GM11168 (cell line): ENCODE data around the gene OSBP2.
"Not testable (repeated sequence)": the region's sequence is repeated elsewhere in the genome, so short reads cannot be mapped to it uniquely, and the experiment has no call there.

Experiments used
- in situ Hi-C: fragments of 300-500 bp; cut with MboI; formaldehyde crosslinking; loops from one replicate; pipeline ENCODE4 v1.12.0; 2022; ENCODE audit warnings: low sequenced_read_pairs; ENCODE audit not compliant: unreplicated experiment

The OSBP2 gene

DNA sequence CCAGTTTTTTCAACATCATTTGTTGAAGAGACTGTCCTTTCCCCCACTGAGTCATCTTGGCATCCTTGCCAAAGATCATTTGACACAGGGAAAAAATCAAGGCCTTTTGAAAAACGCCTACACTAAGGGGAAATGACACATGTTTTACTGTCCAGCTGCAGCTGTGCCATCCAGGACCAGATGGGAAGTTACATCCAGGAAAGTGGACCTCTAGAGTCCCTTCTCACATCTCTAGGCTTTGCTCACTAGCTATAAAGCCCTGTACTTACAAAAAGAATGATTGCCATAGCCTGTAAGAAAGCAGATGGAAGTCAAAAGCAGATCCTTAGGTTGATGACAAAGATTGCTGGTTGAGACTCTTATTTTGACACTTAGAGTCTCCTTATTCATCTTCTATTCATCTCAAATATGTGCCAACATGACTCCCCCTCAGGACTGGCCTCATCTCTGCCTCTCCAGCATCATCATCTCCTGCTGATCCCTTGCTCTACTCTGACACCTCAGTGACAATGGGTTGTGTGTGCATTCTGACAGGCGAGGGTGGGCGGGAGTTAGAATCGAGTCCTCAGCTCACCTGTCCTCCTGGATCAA lies 22.8 kb downstream of the OSBP2 start:
- in situ Hi-C loops: no loop called here

DNA sequence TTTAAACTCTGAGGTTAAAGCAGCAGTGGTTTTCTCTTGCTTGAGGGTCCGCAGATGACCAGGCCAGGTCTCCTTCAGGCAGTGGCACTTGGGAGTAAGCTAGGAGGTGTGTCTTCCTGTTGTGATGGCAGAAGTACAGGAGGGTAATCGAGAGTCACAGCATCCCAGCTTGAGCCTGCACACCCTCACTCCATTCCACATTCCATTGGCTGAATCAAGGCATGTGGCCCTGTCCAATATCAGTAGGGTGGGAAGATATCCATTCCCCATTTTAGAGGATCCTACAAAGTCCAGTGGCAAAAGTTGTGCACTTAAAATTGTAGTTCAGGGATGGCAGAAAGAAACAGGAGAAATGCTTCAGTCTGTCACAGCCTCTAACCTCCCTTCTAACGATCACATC lies 23.3 kb downstream of the OSBP2 start:
- in situ Hi-C loops: no loop called here

DNA sequence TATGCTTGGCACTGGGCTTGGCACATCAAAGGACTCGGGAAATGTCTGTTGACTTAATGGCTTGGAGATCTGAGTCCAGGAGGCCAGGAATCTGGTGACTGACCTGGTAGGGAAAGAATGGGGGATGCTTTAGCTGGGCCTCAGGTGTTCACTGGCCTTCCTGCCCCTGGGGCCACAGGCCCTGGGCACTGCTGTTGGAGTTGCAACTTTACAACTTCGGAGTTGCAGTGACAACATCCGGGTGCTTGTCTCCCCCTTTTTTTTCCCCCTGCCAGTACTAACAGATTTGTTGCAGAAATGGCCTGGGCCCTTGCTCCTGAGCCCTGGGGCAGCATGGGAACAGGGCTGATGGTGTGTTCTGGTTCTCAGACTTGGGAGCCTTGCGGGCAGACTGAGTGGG lies 23.8 kb downstream of the OSBP2 start:
- in situ Hi-C loops: no loop called here

DNA sequence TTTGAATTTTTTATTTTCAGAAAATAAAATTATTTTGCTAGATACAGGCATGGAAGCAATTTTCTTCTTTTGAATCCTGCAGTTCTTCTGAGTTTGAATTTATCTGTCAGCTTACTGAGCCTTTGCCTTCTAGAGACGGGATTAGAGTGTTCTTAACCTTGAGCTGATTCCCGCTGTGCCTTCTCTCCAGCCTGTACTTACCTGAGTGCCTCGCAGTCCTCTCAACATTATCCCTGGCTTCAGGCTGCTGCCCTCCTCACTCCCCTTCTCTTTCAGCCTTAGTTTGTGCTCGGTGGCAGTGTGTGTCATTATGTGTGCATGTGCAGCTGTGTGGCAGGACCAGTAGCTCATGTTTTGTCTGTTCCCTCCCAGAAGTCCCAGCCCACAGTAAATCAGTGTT lies 24.3 kb downstream of the OSBP2 start:
- in situ Hi-C loops: no loop called here

DNA sequence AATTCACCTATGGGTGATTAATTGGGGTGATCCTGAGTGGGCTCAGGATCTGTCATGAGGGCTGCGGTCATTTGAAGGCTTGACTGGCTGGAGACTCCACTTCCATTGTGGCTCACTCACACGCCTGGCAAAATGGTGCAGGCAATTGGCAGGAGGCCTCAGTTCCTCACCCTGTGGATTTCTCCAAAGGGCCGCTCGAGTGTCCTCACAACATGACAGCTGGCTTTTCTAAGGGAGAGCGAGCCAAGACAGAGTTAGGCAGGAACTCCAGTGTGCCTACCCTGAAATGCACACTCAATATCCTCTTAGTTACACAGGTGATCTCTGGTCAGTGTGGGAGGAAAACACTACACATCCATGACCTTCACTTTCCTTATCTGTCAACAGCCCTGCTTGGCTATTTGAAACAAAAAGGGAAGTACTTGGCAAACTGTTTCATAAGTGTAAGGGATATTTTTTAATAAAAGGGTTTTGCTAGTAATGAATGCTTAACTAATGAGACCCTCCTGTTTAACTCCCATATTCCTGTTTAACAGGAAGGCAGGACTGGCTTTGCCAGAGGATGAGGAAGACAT lies 25.7 kb downstream of the OSBP2 start:
- in situ Hi-C loops: no loop called here

DNA sequence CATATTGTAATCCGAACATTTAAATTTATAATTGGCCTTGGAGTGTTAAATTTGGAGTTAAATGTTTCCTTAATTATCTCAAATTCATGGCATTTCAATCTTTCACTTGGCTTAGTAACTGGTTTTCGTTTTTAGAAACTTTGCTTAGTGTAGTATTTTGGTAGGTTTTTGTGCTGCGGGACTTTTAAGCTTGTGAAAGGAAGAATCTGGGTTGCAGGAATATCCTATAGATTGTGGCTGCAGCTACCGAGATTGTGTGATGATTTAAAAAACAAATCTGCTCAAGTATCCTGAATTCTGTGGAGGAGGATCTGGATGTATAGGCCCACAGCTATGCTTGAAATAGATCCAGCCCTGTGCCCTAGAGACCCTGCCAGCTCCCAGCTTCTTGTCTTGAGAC lies 27.1 kb downstream of the OSBP2 start:
- in situ Hi-C loops: no loop called here

DNA sequence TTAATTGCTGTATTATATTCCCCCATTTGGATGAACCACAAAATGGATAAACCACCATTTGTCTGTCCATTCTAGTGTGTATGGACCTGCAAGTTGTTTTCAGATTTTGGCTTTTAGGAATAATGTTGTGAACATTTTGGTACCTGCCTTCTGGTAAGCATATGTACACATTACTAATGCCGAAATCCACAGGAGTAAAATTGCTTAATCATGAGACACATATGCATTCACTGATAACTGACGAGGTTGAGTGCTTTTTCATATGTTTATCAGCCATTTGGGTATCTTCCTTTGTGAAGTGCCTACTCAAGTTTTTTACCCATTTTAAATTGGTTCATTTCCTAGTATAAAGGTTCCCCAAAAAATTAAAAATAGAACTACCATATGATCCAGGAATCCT lies 34.2 kb downstream of the OSBP2 start:
- in situ Hi-C loops: no loop called here

DNA sequence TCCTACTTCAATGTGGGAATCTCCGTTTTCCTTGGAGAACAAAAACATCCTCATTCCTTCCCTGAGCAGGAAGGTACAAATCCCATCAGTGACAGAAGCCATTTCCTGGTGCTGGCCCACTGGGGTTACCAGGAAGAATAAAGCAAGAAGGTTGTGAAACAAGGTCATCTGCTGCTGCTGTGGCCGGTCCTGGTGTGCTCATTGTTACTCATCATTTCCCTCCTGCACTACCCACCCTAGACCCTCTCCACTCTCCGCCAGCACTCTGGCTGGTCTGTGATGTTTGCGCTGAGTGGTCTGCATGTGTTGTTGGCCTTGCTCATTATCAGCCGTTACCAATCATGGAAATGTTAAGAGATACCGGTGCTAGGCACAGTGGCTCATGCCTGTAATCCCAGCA lies 37.0 kb downstream of the OSBP2 start:
- in situ Hi-C loops: no loop called here

DNA sequence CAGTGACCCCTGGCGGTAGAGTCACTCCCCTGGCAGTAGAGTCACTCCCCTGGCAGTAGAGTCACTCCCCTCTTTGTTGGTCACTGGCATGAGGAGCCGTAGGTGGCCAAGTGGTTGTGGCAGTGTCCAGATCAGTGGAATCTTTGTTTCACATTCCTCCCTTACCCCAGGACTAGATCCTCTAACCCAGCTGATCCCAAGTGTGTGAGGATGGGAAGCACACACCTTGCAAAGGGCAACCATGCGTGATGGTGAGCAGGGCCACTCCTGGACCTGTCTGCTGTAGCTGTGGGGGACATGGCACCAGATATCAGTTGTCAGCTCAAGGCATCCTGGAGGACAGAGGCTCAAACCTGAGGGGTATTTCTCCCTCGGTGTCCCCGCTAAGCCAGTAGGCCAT lies 37.8 kb downstream of the OSBP2 start:
- in situ Hi-C loops: no loop called here

DNA sequence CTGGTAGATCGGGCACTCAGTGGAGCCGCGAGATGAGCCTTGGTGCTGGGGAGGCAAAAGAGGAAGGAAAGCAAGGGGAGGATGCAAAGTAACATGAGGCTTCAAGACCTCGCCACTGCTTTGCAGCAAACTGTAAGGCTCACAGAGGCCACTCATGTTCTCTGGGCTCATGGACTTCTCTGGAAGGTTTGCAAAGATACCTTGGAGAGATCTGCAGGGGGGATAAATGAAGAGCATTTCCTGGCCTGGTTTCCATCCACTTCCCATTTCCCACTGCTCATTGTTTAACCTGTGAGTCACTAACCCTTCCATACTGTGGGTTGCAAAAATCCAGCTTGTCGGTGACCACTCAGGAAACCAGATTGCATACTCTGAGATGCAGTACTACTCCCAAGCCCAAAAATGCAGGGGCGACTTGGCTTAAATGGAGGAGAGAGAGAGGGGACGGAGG lies 38.5 kb downstream of the OSBP2 start:
- in situ Hi-C loops: no loop called here

DNA sequence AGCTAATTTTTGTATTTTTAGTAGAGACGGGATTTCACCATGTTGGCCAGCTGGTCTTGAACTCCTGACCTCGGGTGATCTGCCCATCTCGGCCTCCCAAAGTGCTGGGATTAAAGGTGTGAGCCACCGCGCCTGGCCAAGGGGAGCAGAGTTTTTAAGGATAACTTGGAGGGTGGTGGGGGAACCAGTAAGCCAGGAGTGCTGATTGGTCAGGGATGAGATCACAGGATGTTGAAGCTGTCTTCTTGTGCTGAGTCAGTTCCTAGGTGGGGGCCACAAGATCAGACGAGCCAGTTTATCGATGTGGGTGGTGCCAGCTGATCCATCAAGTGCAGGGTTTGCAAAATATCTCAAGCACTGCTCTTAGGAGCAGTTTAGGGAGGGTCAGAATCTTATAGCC lies 45.3 kb downstream of the OSBP2 start:
- in situ Hi-C loops: not testable (repeated sequence)

DNA sequence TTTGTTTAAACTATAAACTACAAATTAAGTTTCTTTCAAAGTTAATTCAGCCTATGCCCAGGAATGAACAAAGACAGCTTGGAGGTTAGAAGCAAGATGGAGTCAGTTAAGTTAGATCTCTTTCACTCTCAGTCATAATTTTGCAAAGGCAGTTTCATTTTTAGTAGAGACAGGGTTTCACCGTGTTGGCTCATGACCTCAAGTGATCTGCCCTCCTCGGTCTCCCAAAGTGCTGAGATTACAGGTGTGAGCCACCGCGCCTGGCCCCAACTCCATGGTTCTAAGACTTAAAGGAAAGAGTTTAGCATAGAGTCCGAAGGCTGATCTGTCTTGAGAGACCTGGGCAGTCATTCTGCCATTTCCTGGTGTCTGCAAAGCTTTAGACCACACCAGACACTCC lies 45.8 kb downstream of the OSBP2 start:
- in situ Hi-C loops: not testable (repeated sequence)

DNA sequence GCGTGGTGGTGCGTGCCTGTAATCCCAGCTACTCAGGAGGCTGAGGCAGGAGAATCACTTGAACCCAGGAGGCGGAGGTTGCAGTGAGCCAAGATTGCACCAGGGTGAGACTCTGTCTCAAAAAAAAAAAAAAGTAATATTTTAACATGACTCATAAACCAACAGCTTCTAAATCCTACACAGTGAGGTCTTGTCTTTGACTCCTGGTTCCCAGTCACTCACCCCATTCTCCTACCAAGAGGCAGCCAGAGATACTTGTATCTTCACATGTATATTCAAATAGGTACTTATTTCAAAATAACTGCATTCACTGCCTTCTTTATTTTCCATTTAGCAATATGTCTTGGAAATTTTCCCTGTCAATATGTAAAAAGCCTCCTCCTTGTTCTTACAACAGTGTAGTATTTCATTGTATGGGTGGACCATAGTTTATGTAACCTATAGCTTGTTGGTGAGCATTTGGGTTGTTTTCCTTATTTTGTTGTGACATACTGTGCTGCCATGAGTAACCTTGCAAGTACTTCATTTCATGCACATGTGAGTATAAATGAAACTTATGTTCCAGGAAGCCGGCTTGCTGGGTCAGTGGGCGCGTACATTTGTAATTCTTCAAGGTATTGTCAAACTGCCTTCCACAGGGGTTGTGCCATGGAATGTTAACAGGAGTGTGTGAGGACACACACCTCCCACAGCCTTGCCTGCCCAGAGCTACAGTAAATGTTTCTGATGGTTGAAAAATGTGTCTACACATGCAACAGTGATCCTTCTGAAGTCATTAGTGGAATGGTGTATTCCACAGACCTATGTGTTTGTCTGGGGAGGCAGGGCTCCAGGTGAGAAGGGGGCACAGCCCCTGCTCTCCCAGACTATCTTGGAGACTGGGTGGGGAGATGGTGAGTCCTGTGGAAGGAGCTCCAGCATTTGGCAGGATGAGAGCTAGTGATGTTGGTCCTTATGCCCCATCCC lies 47.9 kb downstream of the OSBP2 start:
- in situ Hi-C loops: no loop called here

DNA sequence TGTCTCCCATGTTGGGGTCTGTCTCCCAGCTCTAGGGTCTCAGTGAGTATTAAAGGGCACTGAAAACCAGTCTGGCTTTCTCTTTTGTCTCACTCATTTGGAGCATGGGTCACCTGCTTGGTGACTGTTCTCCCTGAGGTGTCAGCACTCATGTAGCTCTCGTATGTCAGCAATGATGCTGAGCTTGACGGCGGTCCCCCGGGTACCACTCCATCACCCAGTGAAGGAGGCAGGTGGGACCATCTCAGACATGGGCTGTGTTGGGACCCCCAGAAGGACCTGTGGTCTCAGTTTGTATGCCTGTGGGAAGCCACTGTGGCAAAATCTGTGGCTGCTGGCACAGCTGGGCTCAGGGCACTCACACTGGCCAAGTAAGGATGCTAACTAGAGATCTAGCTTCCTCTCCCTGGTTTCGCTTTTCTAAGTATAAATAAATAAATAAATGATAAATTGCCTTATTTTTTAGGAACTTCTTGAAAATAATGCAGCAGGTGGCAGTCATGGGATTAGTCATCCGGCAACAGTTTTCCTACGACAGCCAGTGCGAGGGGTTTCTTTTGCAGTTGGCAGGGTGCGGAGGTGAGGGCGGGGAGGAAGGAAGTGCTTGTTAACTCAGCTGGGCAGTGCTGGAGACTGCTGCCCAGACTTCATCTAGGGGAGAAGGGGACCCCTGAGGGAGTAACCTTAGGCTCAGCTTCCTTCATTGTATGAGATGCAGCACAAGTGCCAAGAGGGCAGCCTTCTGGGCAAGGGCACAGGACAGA lies 48.8 kb downstream of the OSBP2 start:
- in situ Hi-C loops: no loop called here

DNA sequence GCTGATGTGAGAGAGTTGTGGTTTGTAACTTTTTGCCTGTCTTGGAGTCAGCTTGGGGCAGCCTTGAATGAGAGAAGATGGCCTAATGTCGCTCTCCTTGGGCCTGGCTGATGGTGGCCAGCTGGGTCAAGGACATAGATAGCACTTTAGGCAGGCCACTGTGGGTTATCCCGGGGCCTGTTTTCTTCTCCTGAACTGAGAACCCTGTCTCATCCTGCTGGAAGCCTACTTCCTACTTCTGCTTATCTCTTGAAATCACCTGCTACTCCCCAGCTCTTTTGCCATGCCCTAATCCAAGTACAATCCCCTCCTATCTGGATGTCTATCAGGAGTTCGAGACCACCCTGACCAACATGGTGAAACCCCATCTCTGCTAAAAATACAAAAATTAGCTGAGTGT lies 49.5 kb downstream of the OSBP2 start:
- in situ Hi-C loops: no loop called here

DNA sequence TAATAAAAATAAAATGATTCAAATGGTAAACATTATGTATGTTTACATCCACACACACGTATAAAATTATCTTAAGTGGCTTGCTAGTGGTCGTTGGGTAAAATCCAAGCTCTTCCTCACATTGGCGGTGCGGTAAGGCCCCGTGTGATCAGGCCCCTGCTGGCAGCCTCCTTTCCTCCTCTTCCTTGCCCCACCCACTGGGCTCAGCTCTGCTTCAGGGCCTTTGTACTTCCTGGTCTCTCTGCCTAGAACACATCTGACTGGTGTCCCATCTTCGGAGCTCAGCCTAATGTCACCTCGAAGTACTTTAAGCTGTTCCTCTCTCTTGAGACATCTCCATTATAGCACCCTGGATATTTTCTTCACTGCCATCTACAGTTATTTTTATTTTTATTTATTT lies 52.8 kb downstream of the OSBP2 start:
- in situ Hi-C loops: no loop called here

DNA sequence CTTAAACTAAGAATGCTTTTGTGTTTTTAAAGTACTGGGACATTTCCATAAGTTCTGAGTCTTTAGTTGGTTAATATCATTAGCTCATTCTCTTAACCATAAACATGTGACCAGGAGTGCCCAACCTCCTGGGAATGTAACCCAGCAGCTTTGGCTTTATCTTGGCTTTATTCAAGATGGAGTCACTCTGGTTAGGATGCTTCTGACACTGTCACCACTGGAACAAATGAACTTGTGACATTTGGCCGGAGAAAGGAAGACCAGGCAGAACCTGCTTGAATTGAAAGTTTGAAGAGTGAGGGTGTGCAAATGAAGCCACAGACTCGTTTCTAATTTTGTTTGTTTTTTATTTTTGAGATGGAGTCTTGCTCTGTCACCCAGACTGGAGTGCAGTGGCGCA lies 54.6 kb downstream of the OSBP2 start:
- in situ Hi-C loops: no loop called here

DNA sequence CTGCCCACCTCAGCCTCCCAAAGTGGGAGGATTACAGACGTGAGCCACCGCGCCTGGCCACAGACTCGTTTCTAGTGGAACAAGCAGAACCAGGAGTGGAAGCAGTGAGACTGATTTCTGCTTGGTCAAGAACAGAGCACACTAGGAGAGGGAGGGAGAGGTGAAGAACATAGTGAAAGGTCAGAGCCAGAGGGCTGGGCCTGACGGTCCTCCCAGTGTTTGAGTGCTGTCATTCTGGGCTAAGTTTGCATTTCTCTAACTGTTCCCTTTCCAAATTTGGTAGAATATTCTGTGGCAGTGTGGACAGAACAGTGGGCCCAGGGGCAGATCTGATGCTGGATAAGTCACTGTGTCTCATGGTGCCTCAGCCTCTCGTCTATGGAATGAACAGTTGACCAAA lies 55.2 kb downstream of the OSBP2 start:
- in situ Hi-C loops: no loop called here

DNA sequence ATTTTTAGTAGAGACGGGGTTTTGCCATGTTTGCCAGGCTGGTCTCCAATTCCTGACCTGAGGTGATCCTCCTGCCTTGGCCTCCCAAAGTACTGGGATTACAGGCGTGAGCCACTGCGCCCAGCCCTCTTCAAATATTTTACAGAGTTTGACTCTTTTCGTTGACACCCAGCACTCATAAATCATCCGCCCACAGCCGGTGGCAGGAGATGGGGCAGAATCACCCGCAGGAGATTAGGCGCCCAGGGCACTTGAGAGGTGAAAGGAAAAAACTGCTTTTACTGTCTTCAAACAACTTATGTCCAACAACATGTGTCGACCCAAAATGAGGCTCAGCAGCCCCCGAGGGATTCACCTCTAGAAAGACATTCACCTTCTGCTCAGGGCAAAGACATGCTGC lies 56.9 kb downstream of the OSBP2 start:
- in situ Hi-C loops: no loop called here

DNA sequence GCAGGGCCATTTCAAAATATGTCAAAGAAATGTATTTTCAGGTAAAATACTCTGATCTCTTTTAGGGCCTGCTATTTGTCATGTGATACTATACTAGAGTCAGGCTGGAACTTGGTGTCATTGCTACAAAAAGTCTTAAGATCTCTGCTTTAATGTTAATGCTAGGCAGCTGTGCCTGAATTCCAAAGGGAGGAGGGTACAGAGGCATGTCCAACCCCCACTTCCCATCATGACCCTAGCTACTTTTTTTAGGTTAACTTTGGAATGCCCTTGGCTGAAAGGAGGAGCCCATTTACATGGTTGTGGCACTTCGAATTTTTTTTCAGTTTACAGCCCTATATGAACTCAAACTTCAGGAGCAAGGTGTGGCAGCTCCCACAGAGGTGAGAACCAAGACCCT lies 58.1 kb downstream of the OSBP2 start:
- in situ Hi-C loops: no loop called here

DNA sequence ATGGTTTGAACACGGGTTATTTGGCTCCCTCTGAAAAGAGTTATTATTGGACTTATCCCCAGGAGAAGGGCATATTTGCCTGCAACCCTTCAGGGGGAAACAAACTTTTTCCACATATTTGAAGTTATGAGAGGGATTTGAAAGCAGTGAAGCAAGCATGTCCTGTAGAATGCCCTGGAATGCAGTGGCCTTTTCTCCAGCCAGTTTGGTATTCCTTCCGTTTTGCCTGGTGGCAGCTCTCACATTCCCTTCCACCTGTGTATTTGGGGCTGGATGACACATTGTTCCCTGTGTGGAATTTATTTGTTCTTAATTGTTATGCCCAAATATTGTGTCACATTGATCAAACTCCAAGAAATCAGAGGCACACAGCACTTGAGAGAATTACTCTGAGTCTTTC lies 59.0 kb downstream of the OSBP2 start:
- in situ Hi-C loops: no loop called here
